GM06990 (cell line): ENCODE data around the gene GFPT1.

ENCODE experiments used
- DNase-seq: peaks from one replicate; pipeline ENCODE4 v3.0.0-alpha.2; 2011; ENCODE audit not compliant: insufficient read length; ENCODE audit errors: extremely low read depth
- H3K27me3 ChIP-seq: replicated peaks from 2 replicates; pipeline ENCODE4 v1.6.0; 2011; ENCODE audit warnings: low read length; ENCODE audit not compliant: control insufficient read depth, insufficient read depth
- H3K36me3 ChIP-seq: 2 replicates; pipeline ENCODE4 v1.5.1; 2011; ENCODE audit warnings: low read length; ENCODE audit not compliant: control insufficient read depth, insufficient read depth
- H3K4me3 ChIP-seq: replicated peaks from 2 replicates; pipeline ENCODE4 v1.5.1; 2011; ENCODE audit warnings: low read depth, mild to moderate bottlenecking, control low read depth, low read length
- CTCF ChIP-seq: IDR thresholded peaks from 2 replicates; pipeline ENCODE4 v1.5.1; 2011; ENCODE audit warnings: low read length, control low read depth, mild to moderate bottlenecking, inconsistent platforms; ENCODE audit not compliant: insufficient read depth, poor library complexity, severe bottlenecking

GFPT1 gene

GRCh38 chr2:69288429-69288828, 98.6 kb downstream of the GFPT1 start:
- no peak for TF ChIP-seq CTCF
- H3K4me3 ChIP-seq, result no peak overlapping the region
- no peaks in the 10 kb centered on the region for H3K36me3 ChIP-seq
- H3K27me3 ChIP-seq, result no peaks in the 10 kb centered on the region
- DNase-seq, result no peak

DNA sequence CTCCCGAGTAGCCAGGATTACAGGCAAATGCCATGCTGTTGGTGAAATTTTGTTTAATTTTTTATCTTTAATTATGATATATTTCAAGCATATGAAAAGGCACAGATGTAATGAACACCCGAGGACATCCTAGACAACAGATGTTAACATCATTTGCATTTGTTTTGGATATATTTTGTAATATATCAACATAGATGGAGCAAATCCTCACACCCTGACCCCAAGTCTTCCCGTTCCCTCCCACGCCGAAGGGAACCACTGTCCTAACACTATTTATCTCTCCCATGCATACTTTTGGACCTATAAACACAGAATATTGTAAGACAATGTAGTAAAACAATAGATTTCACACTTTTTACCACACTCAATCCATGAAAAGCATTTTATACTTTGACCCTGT, 99.5 kb downstream of the GFPT1 start:
- Histone ChIP-seq H3K27me3 (no peaks in the 10 kb centered on the region), H3K36me3 (no peaks in the 10 kb centered on the region), H3K4me3 (no peak overlapping the region)
- DNase-seq, result no peak
- no peak for TF ChIP-seq CTCF

GRCh38 chr2:69285379-69285894, 101.6 kb downstream of the GFPT1 start:
- no peak overlapping the region for H3K4me3 ChIP-seq
- no peaks in the 10 kb centered on the region for H3K36me3 ChIP-seq
- TF ChIP-seq CTCF, result no peak
- no peaks in the 10 kb centered on the region for H3K27me3 ChIP-seq
- no peak for DNase-seq

- Histone ChIP-seq H3K4me3 (no peak overlapping the region), H3K36me3 (no peaks in the 10 kb centered on the region), H3K27me3 (no peaks in the 10 kb centered on the region)
- no peak for DNase-seq
- no peak for TF ChIP-seq CTCF
Observed at GRCh38 chr2:69280796-69281412, 106.1 kb downstream of the GFPT1 start.

DNA sequence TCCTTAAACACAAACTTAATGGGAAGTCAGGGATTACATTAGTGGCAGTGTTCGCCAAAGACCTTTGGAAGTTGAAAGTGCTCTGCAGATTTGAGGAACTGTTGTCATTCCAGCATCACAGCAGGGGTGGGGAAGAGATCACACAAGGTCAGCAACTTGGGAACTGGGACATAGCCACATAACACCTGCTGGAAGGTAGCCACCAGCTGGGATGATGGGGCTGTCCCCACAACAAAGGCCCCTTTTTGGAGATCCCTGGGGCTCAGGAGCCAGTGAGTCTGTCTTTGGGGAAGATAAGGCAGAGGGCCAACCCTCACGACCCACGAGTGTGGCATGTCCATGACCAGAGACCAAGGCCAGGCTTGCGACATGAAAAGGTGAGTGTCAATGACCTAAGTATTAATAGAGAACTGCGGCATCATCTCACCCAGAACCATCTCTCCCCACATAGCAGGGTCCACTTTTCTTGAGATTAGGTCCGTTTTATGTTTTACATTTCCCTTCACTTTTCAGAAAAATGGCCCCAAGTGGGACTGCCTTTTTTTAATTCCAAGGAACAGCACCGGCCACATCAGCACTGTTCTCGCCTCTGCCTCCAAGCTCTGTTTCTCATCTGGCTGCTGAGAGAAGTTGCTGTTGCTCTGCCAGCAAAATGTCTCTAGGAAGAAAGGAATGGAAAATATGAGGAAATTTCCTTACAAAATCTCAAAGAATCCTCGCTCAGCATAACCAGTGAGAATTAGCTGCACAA, 106.9 kb downstream of the GFPT1 start:
- Histone ChIP-seq H3K36me3 (no peaks in the 10 kb centered on the region), H3K4me3 (no peak overlapping the region), H3K27me3 (no peaks in the 10 kb centered on the region)
- DNase-seq, result no peak
- no peak for TF ChIP-seq CTCF
